Keratinocyte (primary cell): ENCODE data around the gene EPB41L2. TPM values are rescaled to one million over a fixed set of nuclear protein-coding genes. Genes with fewer than 3 reads are reported as not detected.

ENCODE experiments used
- DNase-seq: peaks from one replicate; pipeline ENCODE4 v3.0.0-alpha.2; 2011; ENCODE audit warnings: low read depth, missing footprints, low spot score
- FAIRE-seq: peaks from 2 replicates; lab custom pipeline; 2011; peaks lifted over from hg19 to GRCh38; lab: Jason Lieb, UNC
- H2AFZ ChIP-seq: 2 replicates; pipeline ENCODE4 v1.6.0; 2012; ENCODE audit warnings: low read length, control low read depth, inconsistent platforms; ENCODE audit not compliant: control insufficient read depth
- H3K27ac ChIP-seq: 2 replicates; pipeline ENCODE4 v1.5.1; 2011; ENCODE audit warnings: low read length; ENCODE audit not compliant: control insufficient read depth, insufficient read depth
- H3K27me3 ChIP-seq: 3 replicates; pipeline ENCODE4 v1.6.0; 2011; ENCODE audit warnings: low read length; ENCODE audit not compliant: control insufficient read depth, insufficient read depth; ENCODE audit errors: extremely low read depth
- H3K36me3 ChIP-seq, 2 experiments: 2 replicates in 1 of 2; 3 replicates in 1 of 2; pipeline ENCODE4 v1.5.1; 2011; ENCODE audit warnings: low read length in 2 of 2, mild to moderate bottlenecking in 1 of 2; ENCODE audit not compliant: control insufficient read depth in 2 of 2, insufficient read depth in 2 of 2; ENCODE audit errors: extremely low read depth in 1 of 2
- H3K4me1 ChIP-seq: 3 replicates; pipeline ENCODE4 v1.5.1; 2011; ENCODE audit warnings: low read length; ENCODE audit not compliant: control insufficient read depth, insufficient read depth; ENCODE audit errors: extremely low read depth
- H3K4me2 ChIP-seq: 3 replicates; pipeline ENCODE4 v1.6.0; 2011; ENCODE audit warnings: low read depth, low read length; ENCODE audit not compliant: control insufficient read depth, insufficient read depth; ENCODE audit errors: extremely low read depth
- H3K4me3 ChIP-seq, 3 experiments: fragments of 200-600 bp in 1 of 3; sonication (generic) in 1 of 3; 2 replicates in 2 of 3; 3 replicates in 1 of 3; pipeline ENCODE4 v1.5.1; 2011 to 2016; ENCODE audit warnings: low read length in 3 of 3, mild to moderate bottlenecking in 3 of 3, control low read depth in 2 of 3, inconsistent platforms in 1 of 3, low read depth in 1 of 3, mixed read lengths in 1 of 3, mixed run types in 1 of 3, moderate library complexity in 1 of 3; ENCODE audit not compliant: control insufficient read depth in 2 of 3, insufficient read depth in 2 of 3; ENCODE audit errors: extremely low read depth in 1 of 3
- H3K79me2 ChIP-seq: 2 replicates; pipeline ENCODE4 v1.6.0; 2012; ENCODE audit warnings: low read length; ENCODE audit not compliant: control insufficient read depth, insufficient read depth
- H3K9ac ChIP-seq: 3 replicates; pipeline ENCODE4 v1.6.0; 2011; ENCODE audit warnings: low read length; ENCODE audit not compliant: control insufficient read depth, insufficient read depth; ENCODE audit errors: extremely low read depth
- H3K9me1 ChIP-seq: 3 replicates; pipeline ENCODE4 v1.6.0; 2011; ENCODE audit warnings: low read length; ENCODE audit not compliant: control insufficient read depth, insufficient read depth; ENCODE audit errors: extremely low read depth
- H3K9me3 ChIP-seq: 2 replicates; pipeline ENCODE4 v1.5.1; 2012; ENCODE audit warnings: low read depth, low read length; ENCODE audit not compliant: control insufficient read depth
- H4K20me1 ChIP-seq: 3 replicates; pipeline ENCODE4 v1.6.0; 2011; ENCODE audit warnings: low read length; ENCODE audit not compliant: control insufficient read depth, insufficient read depth; ENCODE audit errors: extremely low read depth
- EZH2 ChIP-seq: IDR thresholded peaks from one replicate; pipeline ENCODE4 v1.6.1; 2012; ENCODE audit warnings: inconsistent platforms, mild to moderate bottlenecking, low read length, moderate library complexity
- dilution Hi-C: fragments of 300-500 bp; cut with MboI; formaldehyde crosslinking; loops from one replicate; pipeline ENCODE4 v1.7.0; 2020; ENCODE audit warnings: low sequenced_read_pairs; ENCODE audit not compliant: extremely low pct_ligation_motif_present
- polyA plus RNA-seq, 5 experiments: library from polyadenylated mRNA; depleted of rRNA in 3 of 5; stranded (reverse) in 3 of 5; stranded (forward) in 1 of 5; unstranded in 1 of 5; fragments of >200 nt; gene quantifications; 1 replicate in 1 of 5; 2 replicates in 3 of 5; 3 replicates in 1 of 5; pipeline versions ENCODE4 v1.2.1 to v1.2.3, GENCODE V29; 2011 to 2012; ENCODE audit warnings: missing spikeins in 2 of 5, low read depth in 1 of 5, low replicate concordance in 1 of 5
- TF ChIP-seq, protein P1 (sequence below), 3 experiments: IDR thresholded peaks in 1 of 3; conservative IDR thresholded peaks in 1 of 3; optimal IDR thresholded peaks in 1 of 3; 2 replicates in 2 of 3; 3 replicates in 1 of 3; pipeline versions ENCODE3 to v1.5.1; 2011; ENCODE audit warnings: low read length in 3 of 3, mild to moderate bottlenecking in 3 of 3, moderate library complexity in 2 of 3, control low read depth in 1 of 3, inconsistent platforms in 1 of 3; ENCODE audit not compliant: insufficient read depth in 2 of 3; ENCODE audit errors: extremely low read depth in 1 of 3

The EPB41L2 gene
- polyA plus RNA-seq, 1 donor (not counting 4 experiments of a cell fraction or from before 2014, with no cell fraction given), result 22.0 TPM

DNA sequence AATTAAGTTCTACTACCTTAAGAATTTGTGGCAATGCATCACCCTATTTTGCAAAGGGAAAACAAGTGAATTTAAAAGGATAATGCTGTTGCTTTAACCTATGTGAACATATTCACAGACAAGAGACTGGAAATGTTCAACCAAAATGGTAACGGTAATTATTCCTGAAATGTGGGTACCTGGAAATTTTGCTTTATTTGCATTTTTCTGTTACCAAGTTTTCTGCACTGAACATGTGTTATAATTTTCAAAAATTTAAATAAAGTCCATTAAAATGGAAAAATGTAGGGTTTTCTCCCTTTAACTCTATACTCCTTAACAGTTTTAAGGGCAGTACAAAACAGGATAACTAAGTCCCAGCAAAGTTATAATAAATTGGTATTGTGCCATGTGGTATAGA lies 66.4 kb downstream of the EPB41L2 start:
- Histone ChIP-seq H3K4me3 (no peak overlapping the region), H3K9me1 (no peaks in the 10 kb centered on the region), H4K20me1 (no peaks in the 10 kb centered on the region), H3K27ac (no peak overlapping the region), H3K27me3 (no peaks in the 10 kb centered on the region), H3K4me1 (peaks cover 11% of the 10 kb centered on the region), H3K4me2 (no peak overlapping the region), H3K79me2 (peaks cover 5% of the 10 kb centered on the region), H3K36me3 (no peaks in the 10 kb centered on the region), H2AFZ (no peak overlapping the region), H3K9ac (no peak overlapping the region), H3K9me3 (no peaks in the 10 kb centered on the region)
- FAIRE-seq (no peak), DNase-seq (no peak)
- dilution Hi-C loops, result no loop called here
- TF ChIP-seq, protein P1, sequence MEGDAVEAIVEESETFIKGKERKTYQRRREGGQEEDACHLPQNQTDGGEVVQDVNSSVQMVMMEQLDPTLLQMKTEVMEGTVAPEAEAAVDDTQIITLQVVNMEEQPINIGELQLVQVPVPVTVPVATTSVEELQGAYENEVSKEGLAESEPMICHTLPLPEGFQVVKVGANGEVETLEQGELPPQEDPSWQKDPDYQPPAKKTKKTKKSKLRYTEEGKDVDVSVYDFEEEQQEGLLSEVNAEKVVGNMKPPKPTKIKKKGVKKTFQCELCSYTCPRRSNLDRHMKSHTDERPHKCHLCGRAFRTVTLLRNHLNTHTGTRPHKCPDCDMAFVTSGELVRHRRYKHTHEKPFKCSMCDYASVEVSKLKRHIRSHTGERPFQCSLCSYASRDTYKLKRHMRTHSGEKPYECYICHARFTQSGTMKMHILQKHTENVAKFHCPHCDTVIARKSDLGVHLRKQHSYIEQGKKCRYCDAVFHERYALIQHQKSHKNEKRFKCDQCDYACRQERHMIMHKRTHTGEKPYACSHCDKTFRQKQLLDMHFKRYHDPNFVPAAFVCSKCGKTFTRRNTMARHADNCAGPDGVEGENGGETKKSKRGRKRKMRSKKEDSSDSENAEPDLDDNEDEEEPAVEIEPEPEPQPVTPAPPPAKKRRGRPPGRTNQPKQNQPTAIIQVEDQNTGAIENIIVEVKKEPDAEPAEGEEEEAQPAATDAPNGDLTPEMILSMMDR (optimal IDR thresholded peaks at IDR 0.05 in 1 of 3, IDR thresholded peaks at IDR 0.05 in 1 of 3, conservative IDR thresholded peaks at IDR 0.05 in 1 of 3; ENCODE audit: extremely low read depth in 1 of 3, insufficient read depth in 2 of 3, low read length in 3 of 3), result no peak

DNA sequence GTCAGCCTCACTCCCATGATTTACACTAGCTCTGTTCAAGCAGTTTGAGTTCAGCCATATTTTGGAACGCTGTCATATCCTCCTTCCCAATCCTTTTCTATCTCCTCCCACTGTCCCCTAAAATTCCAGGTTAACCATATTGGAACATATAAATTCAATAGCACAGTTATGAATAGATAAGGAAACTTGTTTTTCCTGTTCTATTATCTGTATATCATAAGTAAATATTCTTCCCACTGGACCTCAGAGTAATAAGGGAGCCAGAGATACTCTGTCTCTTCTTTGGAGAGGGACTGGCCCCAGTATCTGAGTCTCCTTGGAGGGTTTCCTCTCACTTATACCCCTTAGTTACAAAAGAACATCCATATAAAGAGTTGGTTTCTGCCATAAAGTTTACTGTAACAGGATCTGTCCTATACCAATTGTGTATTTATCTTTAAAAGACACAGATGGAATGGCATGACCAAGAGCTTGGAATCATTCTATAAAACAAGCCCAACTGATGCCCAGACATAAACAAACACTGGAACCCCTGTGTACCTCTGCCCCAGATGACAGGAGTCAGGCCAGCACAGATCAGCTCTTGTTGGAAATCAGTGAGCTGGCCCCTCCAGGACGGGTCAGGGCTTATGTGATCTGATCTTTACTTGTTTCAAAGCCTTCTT lies 67.1 kb downstream of the EPB41L2 start:
- Histone ChIP-seq H3K4me1 (peaks cover 11% of the 10 kb centered on the region), H4K20me1 (no peaks in the 10 kb centered on the region), H3K27ac (no peak overlapping the region), H3K36me3 (no peaks in the 10 kb centered on the region), H3K9me3 (no peaks in the 10 kb centered on the region), H3K4me3 (no peak overlapping the region), H2AFZ (no peak overlapping the region), H3K9me1 (no peaks in the 10 kb centered on the region), H3K4me2 (peak overlapping the region; percentile 4), H3K79me2 (peaks cover 3% of the 10 kb centered on the region), H3K27me3 (no peaks in the 10 kb centered on the region), H3K9ac (no peak overlapping the region)
- FAIRE-seq (no peak), DNase-seq (no peak)
- dilution Hi-C loops, result no loop called here
- TF ChIP-seq, protein P1 (optimal IDR thresholded peaks at IDR 0.05 in 1 of 3, IDR thresholded peaks at IDR 0.05 in 1 of 3, conservative IDR thresholded peaks at IDR 0.05 in 1 of 3; ENCODE audit: extremely low read depth in 1 of 3, insufficient read depth in 2 of 3, low read length in 3 of 3), result no peak
- no peak for TF ChIP-seq EZH2
